SK-N-SH (cell line): ENCODE data around the gene WFDC6. TPM values are rescaled to one million over a fixed set of nuclear protein-coding genes. Genes with fewer than 3 reads are reported as not detected.

ENCODE experiments used
- CTCF ChIA-PET: fragments of 300-600, 350-600 bp; formaldehyde crosslinking; extraction: SDS; loops from one replicate; lab custom pipeline; 2021; lab: Yijun Ruan, JAX
- POLR2A ChIA-PET: fragments of 350-600 bp; sonication (Branson Sonifier 250); formaldehyde crosslinking; extraction: SDS; loops from one replicate; lab custom pipeline; 2020; ENCODE audit warnings: antibody characterized with exemption, inconsistent platforms; lab: Yijun Ruan, JAX
- DNase-seq: peaks from one replicate; pipeline ENCODE4 v3.0.0; 2012
- H2AFZ ChIP-seq: fragments of 200-600 bp; sonication (generic); 2 replicates; pipeline ENCODE4 v1.8.1; 2016; ENCODE audit warnings: antibody characterized with exemption, mild to moderate bottlenecking, low read depth
- H3F3A ChIP-seq: fragments of 200-600 bp; sonication (generic); replicated peaks from 2 replicates; pipeline ENCODE3; 2016; ENCODE audit warnings: antibody characterized with exemption, mild to moderate bottlenecking; ENCODE audit not compliant: insufficient read depth
- H3K27ac ChIP-seq, 2 experiments: fragments of 200-500 bp in 1 of 2; fragments of 200-600 bp in 1 of 2; sonication (Bioruptor generic) in 1 of 2; sonication (generic), shearing (Covaris generic) in 1 of 2; 2 replicates each; pipeline versions ENCODE4 v1.5.1 to v1.6.1; 2014 to 2016; ENCODE audit warnings: low read depth in 2 of 2, inconsistent platforms in 1 of 2, low read length in 1 of 2, mild to moderate bottlenecking in 1 of 2, mixed read lengths in 1 of 2
- H3K27me3 ChIP-seq: fragments of 200-600 bp; sonication (generic), shearing (Covaris generic); 2 replicates; pipeline ENCODE4 v1.6.1; 2016; ENCODE audit warnings: mixed run types; ENCODE audit not compliant: insufficient read depth
- H3K36me3 ChIP-seq, 2 experiments: fragments of 200-500 bp in 1 of 2; fragments of 200-600 bp in 1 of 2; sonication (Bioruptor generic) in 1 of 2; sonication (generic) in 1 of 2; replicated peaks in 1 of 2; 2 replicates each; pipeline versions ENCODE3 to v1.5.1; 2014 to 2016; ENCODE audit warnings: low read length in 1 of 2, mild to moderate bottlenecking in 1 of 2; ENCODE audit not compliant: insufficient read depth in 2 of 2, control insufficient read depth in 1 of 2
- H3K4me1 ChIP-seq, 2 experiments: fragments of 200-500 bp in 1 of 2; fragments of 200-600 bp in 1 of 2; sonication (Bioruptor generic) in 1 of 2; sonication (generic), shearing (Covaris generic) in 1 of 2; 2 replicates each; pipeline versions ENCODE4 v1.5.1 to v1.6.1; 2014 to 2016; ENCODE audit warnings: low read depth in 1 of 2, low read length in 1 of 2, mixed run types in 1 of 2; ENCODE audit not compliant: insufficient read depth in 2 of 2, control insufficient read depth in 1 of 2
- H3K4me2 ChIP-seq: fragments of 200-600 bp; sonication (generic), shearing (Covaris generic); 2 replicates; pipeline ENCODE4 v1.6.1; 2017; ENCODE audit warnings: mixed run types
- H3K4me3 ChIP-seq, 2 experiments: fragments of 200-500 bp in 1 of 2; fragments of 200-600 bp in 1 of 2; sonication (Bioruptor generic) in 1 of 2; sonication (generic), shearing (Covaris generic) in 1 of 2; 2 replicates each; pipeline versions ENCODE4 v1.5.1 to v1.8.1; 2014 to 2016; ENCODE audit warnings: low read depth in 2 of 2, inconsistent platforms in 1 of 2, low read length in 1 of 2, mild to moderate bottlenecking in 1 of 2, mixed read lengths in 1 of 2, moderate library complexity in 1 of 2
- H3K79me2 ChIP-seq: fragments of 200-600 bp; sonication (generic); 2 replicates; pipeline ENCODE4 v1.8.1; 2017; ENCODE audit warnings: mild to moderate bottlenecking; ENCODE audit not compliant: insufficient read depth
- H3K9ac ChIP-seq: fragments of 200-600 bp; sonication (generic); 2 replicates; pipeline ENCODE4 v1.6.1; 2017; ENCODE audit warnings: mixed run types
- H3K9me2 ChIP-seq: fragments of 200-600 bp; sonication (generic); 2 replicates; pipeline ENCODE4 v1.6.1; 2017; ENCODE audit warnings: mixed run types
- H3K9me3 ChIP-seq: fragments of 200-600 bp; sonication (generic); 2 replicates; pipeline ENCODE4 v1.6.1; 2017; ENCODE audit warnings: mixed run types, mild to moderate bottlenecking, moderate library complexity
- H4K20me1 ChIP-seq: fragments of 200-600 bp; sonication (generic); 2 replicates; pipeline ENCODE4 v1.6.1; 2017; ENCODE audit warnings: mild to moderate bottlenecking, mixed run types; ENCODE audit not compliant: insufficient read depth
- CTCF ChIP-seq: fragments of 200-600 bp; sonication (generic); IDR thresholded peaks from 2 replicates; pipeline ENCODE4 v1.6.1; 2017; ENCODE audit warnings: antibody characterized with exemption, mild to moderate bottlenecking, moderate library complexity
- EP300 ChIP-seq, 2 experiments: IDR thresholded peaks; 2 replicates each; pipeline versions ENCODE4 v1.4.0 to v1.6.1; 2012; ENCODE audit warnings: borderline replicate concordance in 1 of 2, low read depth in 1 of 2, low read length in 1 of 2
- FOSL2 ChIP-seq: IDR thresholded peaks from 2 replicates; pipeline ENCODE4 v1.4.0; 2012; ENCODE audit warnings: low read depth, mild to moderate bottlenecking, moderate library complexity, borderline replicate concordance
- FOXM1 ChIP-seq: IDR thresholded peaks from 2 replicates; pipeline ENCODE4 v1.4.0; 2012; ENCODE audit warnings: low read depth, mild to moderate bottlenecking
- IRF3 ChIP-seq: fragments of 150-350 bp; IDR thresholded peaks from 2 replicates; pipeline ENCODE4 v1.6.1; 2016; ENCODE audit warnings: mild to moderate bottlenecking, low read depth, low read length
- JUND ChIP-seq: IDR thresholded peaks from 2 replicates; pipeline ENCODE4 v1.4.0; 2012
- MAX ChIP-seq: IDR thresholded peaks from 2 replicates; pipeline ENCODE4 v1.4.0; 2012; ENCODE audit warnings: low read depth
- MEF2A ChIP-seq: IDR thresholded peaks from 2 replicates; pipeline ENCODE4 v1.4.0; 2012; ENCODE audit warnings: low read depth, borderline replicate concordance
- MXI1 ChIP-seq: IDR thresholded peaks from 2 replicates; pipeline ENCODE4 v1.6.1; 2012; ENCODE audit warnings: mild to moderate bottlenecking, low read depth, low read length, improper control_type of control experiment
- NFIC ChIP-seq: IDR thresholded peaks from 2 replicates; pipeline ENCODE4 v1.4.0; 2012; ENCODE audit warnings: borderline replicate concordance
- NRF1 ChIP-seq: IDR thresholded peaks from 2 replicates; pipeline ENCODE4 v1.6.1; 2012; ENCODE audit warnings: low read depth, mild to moderate bottlenecking, low read length
- PBX3 ChIP-seq: IDR thresholded peaks from 2 replicates; pipeline ENCODE4; 2012
- RXRA ChIP-seq: IDR thresholded peaks from 2 replicates; pipeline ENCODE4 v1.4.0; 2012; ENCODE audit warnings: low read depth, mild to moderate bottlenecking, borderline replicate concordance
- SIN3A ChIP-seq: IDR thresholded peaks from 2 replicates; pipeline ENCODE4 v1.6.1; 2012; ENCODE audit warnings: low read depth, mild to moderate bottlenecking, low read length, moderate library complexity, borderline replicate concordance
- SMC3 ChIP-seq: IDR thresholded peaks from 2 replicates; pipeline ENCODE4 v1.6.1; 2012; ENCODE audit warnings: low read depth, low read length, improper control_type of control experiment
- TAF1 ChIP-seq: IDR thresholded peaks from 2 replicates; pipeline ENCODE4 v1.6.1; 2012; ENCODE audit warnings: low read depth, mild to moderate bottlenecking, low read length, moderate library complexity, borderline replicate concordance
- TCF12 ChIP-seq: IDR thresholded peaks from 2 replicates; pipeline ENCODE4 v1.4.0; 2012
- TEAD4 ChIP-seq: IDR thresholded peaks from 2 replicates; pipeline ENCODE4 v1.4.0; 2012; ENCODE audit warnings: mild to moderate bottlenecking, borderline replicate concordance; ENCODE audit not compliant: insufficient read depth
- USF1 ChIP-seq: IDR thresholded peaks from 2 replicates; pipeline ENCODE4 v1.4.0; 2012; ENCODE audit warnings: low read depth, borderline replicate concordance
- USF2 ChIP-seq: fragments of 150-350 bp; IDR thresholded peaks from 2 replicates; pipeline ENCODE4 v1.6.1; 2017; ENCODE audit warnings: antibody characterized with exemption, low read length, low read depth, borderline replicate concordance
- WGBS: methylation state at CpG from one replicate; pipeline ENCODE4 v1.1.6; 2017; ENCODE audit warnings: low lambda C conversion rate; 5-methylcytosine and 5-hydroxymethylcytosine counted together
- polyA plus RNA-seq, 3 experiments: library from polyadenylated mRNA; depleted of rRNA; stranded (reverse); fragments of >200 nt; gene quantifications; 2 replicates each; pipeline ENCODE4 v1.2.3, GENCODE V29; 2012

WFDC6 gene
- polyA plus RNA-seq, 1 of the 3 experiments (the other 2 are of a cell fraction), result not detected

GRCh38 chr20:45489083-45489531 lies 50.2 kb downstream of the WFDC6 start:
- no peak for DNase-seq
- 18% methylated on average over 1 of the region's 1 CpG for WGBS
- no peak overlapping the region for H3K9ac ChIP-seq
- H3K9me2 ChIP-seq, result no peaks in the 10 kb centered on the region
- no peaks in the 10 kb centered on the region for H3F3A ChIP-seq
- ChIA-PET CTCF (no interaction called here), POLR2A (no interaction called here)
- TF ChIP-seq MAX (no peak), JUND (0 out of 2 replicates have a peak, but pooled peaks have one; percentile 12), TEAD4 (no peak), PBX3 (peak; percentile 52; the same call in 1 of the 2 replicates), NRF1 (no peak), SMC3 (no peak), USF1 (no peak), EP300 (IDR thresholded peaks at IDR 0.05; ENCODE audit: borderline replicate concordance in 1 of 2, low read depth in 1 of 2, low read length in 1 of 2) (peak in 1 of 2 experiments; percentile 16; a peak in 1 of 4 replicates), SIN3A (no peak), FOSL2 (0 out of 2 replicates have a peak, but pooled peaks have one; percentile 26), MEF2A (no peak), MXI1 (no peak), RXRA (no peak), IRF3 (no peak), TCF12 (peak; percentile 39; the same call in 1 of the 2 replicates), FOXM1 (no peak), NFIC (peak; percentile 77), TAF1 (no peak), USF2 (no peak), CTCF (no peak)
- H4K20me1 ChIP-seq, result no peaks in the 10 kb centered on the region
- H3K4me2 ChIP-seq, result no peak overlapping the region
- H3K27me3 ChIP-seq, result no peaks in the 10 kb centered on the region; the same call in 1 of the 2 replicates
- H2AFZ ChIP-seq, result no peak overlapping the region
- no peak overlapping the region for H3K4me3 ChIP-seq
- no peaks in the 10 kb centered on the region for H3K79me2 ChIP-seq
- no peaks in the 10 kb centered on the region for H3K9me3 ChIP-seq
- H3K4me1 ChIP-seq, result no peaks in the 10 kb centered on the region
- H3K27ac ChIP-seq, result no peak overlapping the region
- no peaks in the 10 kb centered on the region for H3K36me3 ChIP-seq
